ENCODE data around the gene PSMD3. TPM values are rescaled to one million over a fixed set of nuclear protein-coding genes. Genes with fewer than 3 reads are reported as not detected.

The PSMD3 gene
- total RNA-seq, 4 donors from 2014 or later, result 72.2 to 121 (median 84.7) TPM

GRCh38 chr17:40019140-40019991 is 38.8 kb downstream of the PSMD3 start:
- Histone ChIP-seq H3K36me3 (peaks cover 9 to 65% (median 21%) of the 10 kb centered on the region in 3 donors), H3K4me1 (peaks cover 17 to 91% (median 71%) of the 10 kb centered on the region in 3 donors), H3K9me3 (no peaks in the 10 kb centered on the region), H3K27ac (peak overlapping the region in 3 of 4 donors; percentile 57 to 80 (median 67)), H3K4me3 (no peak overlapping the region), H3K27me3 (no peaks in the 10 kb centered on the region)
- peak in 1 of 6 experiments; percentile 6 for TF ChIP-seq CTCF (IDR thresholded peaks at IDR 0.05)
- TF ChIP-seq POLR2A (IDR thresholded peaks at IDR 0.05), result no peak
- DNase-seq, result no peak
- WGBS, 2 donors, result 71 to 74% methylated on average over 9 to 10 of the region's 24 CpGs
- intact Hi-C loops (cut with DNase I), result loop anchor here (10.0 kb wide), 2 partner anchors 65 to 145 kb away; no protein-coding TSS in a partner anchor

- TF ChIP-seq POLR2A (IDR thresholded peaks at IDR 0.05) (no peak), CTCF (IDR thresholded peaks at IDR 0.05) (no peak)
- intact Hi-C loops (cut with DNase I), result no loop called here
- peaks cover 9 to 73% (median 21%) of the 10 kb centered on the region in 3 donors for H3K36me3 ChIP-seq
- H3K9me3 ChIP-seq, result no peaks in the 10 kb centered on the region
- H3K27ac ChIP-seq, result peak overlapping the region in 1 of 4 donors; percentile 77
- H3K4me3 ChIP-seq, result no peak overlapping the region
- 97 to 98% methylated on average over 10 to 11 of the region's 13 CpGs for WGBS, 2 donors
- peaks cover 13 to 91% (median 64%) of the 10 kb centered on the region in 3 donors for H3K4me1 ChIP-seq
- DNase-seq, result no peak
- H3K27me3 ChIP-seq, result no peaks in the 10 kb centered on the region
These were observed 39.5 kb downstream of the PSMD3 start for GRCh38 chr17:40020146-40020545.

GRCh38 chr17:40021451-40021971 is 40.9 kb downstream of the PSMD3 start:
- Histone ChIP-seq H3K36me3 (peaks cover 9 to 87% (median 27%) of the 10 kb centered on the region in 3 donors), H3K27ac (peak overlapping the region; percentile 12 to 77 (median 44)), H3K27me3 (no peaks in the 10 kb centered on the region), H3K4me1 (peaks cover 16 to 96% (median 67%) of the 10 kb centered on the region in 3 donors), H3K9me3 (no peaks in the 10 kb centered on the region), H3K4me3 (no peak overlapping the region)
- no peak for DNase-seq
- TF ChIP-seq CTCF (IDR thresholded peaks at IDR 0.05), result no peak
- no peak for TF ChIP-seq POLR2A (IDR thresholded peaks at IDR 0.05)
- intact Hi-C loops (cut with DNase I), result no loop called here
- WGBS, 2 donors, result 29 to 46% methylated on average over 2 to 7 of the region's 9 CpGs

- no peak overlapping the region for H3K4me3 ChIP-seq
- H3K4me1 ChIP-seq, result peaks cover 20 to 98% (median 75%) of the 10 kb centered on the region in 3 donors
- no peak for DNase-seq
- no peaks in the 10 kb centered on the region for H3K27me3 ChIP-seq
- no peak for TF ChIP-seq CTCF (IDR thresholded peaks at IDR 0.05)
- no peak for TF ChIP-seq POLR2A (IDR thresholded peaks at IDR 0.05)
- H3K9me3 ChIP-seq, result no peaks in the 10 kb centered on the region
- 78% methylated on average over 8 of the region's 9 CpGs; no CpG with 5 or more reads in 1 of the 2 donors for WGBS, 2 donors
- H3K36me3 ChIP-seq, result peaks cover 9 to 93% (median 30%) of the 10 kb centered on the region in 3 donors
- intact Hi-C loops (cut with DNase I), result no loop called here
- H3K27ac ChIP-seq, result peak overlapping the region in 3 of 4 donors; percentile 13 to 77 (median 74)
These were observed 41.9 kb downstream of the PSMD3 start for GRCh38 chr17:40022497-40022896.

Measured in esophagus squamous epithelium (tissue), 5 donors.